Heart left ventricle (tissue), 13 donors: ENCODE results near the gene MSANTD1.

Experiments
- POLR2A ChIP-seq, 2 donors: fragments of 450-650 bp; IDR thresholded peaks; one replicate each; pipeline ENCODE4 v1.6.1; 2017; ENCODE audit warnings: antibody characterized with exemption in 2 of 2, mild to moderate bottlenecking in 2 of 2, moderate library complexity in 2 of 2
- TF ChIP-seq, protein P1 (sequence below), 12 donors: fragments of 200-600 bp; sonication (generic) in 4 of 12; IDR thresholded peaks; one replicate each; pipeline versions ENCODE4 v1.5.0 to v1.8.0; 2018 to 2022; ENCODE audit warnings: antibody characterized with exemption in 12 of 12, mild to moderate bottlenecking in 5 of 12
- donor health status: ischemic (EF 13 %, LVEDD 7.1; RV severe dilation, severe dysfunction).
- donor health status: DM: no; HTN: yes; CAD: no.
- donor health status: DM: no; HTN: no; CAD: no.
- donor health status: ischemic (EF 25% LVEDD 6.9; RV normal size, moderate dysfunction).
- donor health status: ischemic (EF 25% LVEDD 5.7; RV mildly dilated, moderate dysfunction).
- donor health status: ischemic (EF 35%, LVEDD 5.7; RV mildly dilated, moderate dysfunction).
- donor health status: nonischemic (EF 11% LVEDD 7.7; RV severe dilation, severe dysfunction).
- donor health status: DM: yes; HTN: yes; CAD: no.
- donor health status: PGD.
- donor health status: ischemic (EF 29% LVEDD 5.4; RV normal size, mild dysfunction).
- donor health status: nonischemic (EF 23%, LVEDD 6.1; RV moderate dilation, normal function).

DNA sequence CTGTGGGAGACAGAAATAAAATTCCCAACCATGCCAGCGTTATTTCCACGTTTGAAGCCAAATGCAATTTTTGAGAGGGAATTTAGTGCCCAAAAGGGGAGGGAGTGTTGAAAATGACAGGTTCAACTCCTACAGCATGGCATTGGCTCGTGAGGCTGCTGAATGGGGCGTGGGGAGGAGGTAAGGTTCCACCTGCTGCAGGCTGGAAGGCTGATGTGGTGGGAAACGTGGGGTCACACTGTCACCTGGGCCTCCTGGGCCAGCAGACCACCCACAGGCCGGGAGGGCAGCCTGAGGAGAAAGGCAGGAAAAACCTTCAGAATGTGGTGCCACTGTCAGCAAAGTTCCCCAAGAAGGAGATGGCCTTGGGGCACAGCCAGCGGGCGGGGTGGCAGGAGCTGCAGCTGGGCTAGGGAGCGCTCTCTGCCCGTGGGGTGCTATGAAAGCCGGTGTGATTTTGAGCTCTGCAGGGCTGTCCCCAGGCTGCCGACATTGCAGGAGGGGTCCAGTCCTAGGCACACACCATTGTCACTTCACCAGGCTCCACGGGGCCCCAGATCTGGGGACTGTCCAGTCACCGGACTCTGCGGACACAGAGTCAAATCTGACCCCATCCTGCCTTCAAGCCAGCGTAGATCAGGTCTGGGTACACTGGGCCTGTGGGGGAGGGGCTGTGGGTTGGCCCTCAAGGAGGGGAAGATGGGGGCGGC lies 19.6 kb downstream of the MSANTD1 start:
- TF ChIP-seq, protein P1, sequence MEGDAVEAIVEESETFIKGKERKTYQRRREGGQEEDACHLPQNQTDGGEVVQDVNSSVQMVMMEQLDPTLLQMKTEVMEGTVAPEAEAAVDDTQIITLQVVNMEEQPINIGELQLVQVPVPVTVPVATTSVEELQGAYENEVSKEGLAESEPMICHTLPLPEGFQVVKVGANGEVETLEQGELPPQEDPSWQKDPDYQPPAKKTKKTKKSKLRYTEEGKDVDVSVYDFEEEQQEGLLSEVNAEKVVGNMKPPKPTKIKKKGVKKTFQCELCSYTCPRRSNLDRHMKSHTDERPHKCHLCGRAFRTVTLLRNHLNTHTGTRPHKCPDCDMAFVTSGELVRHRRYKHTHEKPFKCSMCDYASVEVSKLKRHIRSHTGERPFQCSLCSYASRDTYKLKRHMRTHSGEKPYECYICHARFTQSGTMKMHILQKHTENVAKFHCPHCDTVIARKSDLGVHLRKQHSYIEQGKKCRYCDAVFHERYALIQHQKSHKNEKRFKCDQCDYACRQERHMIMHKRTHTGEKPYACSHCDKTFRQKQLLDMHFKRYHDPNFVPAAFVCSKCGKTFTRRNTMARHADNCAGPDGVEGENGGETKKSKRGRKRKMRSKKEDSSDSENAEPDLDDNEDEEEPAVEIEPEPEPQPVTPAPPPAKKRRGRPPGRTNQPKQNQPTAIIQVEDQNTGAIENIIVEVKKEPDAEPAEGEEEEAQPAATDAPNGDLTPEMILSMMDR (IDR thresholded peaks at IDR 0.05), result no peak
- TF ChIP-seq POLR2A (IDR thresholded peaks at IDR 0.05), result no peak
